Left hindlimb (tissue), 1 donor: Measurements from ENCODE around the gene PLCL2.
"Not testable (repeated sequence)": the region's sequence is repeated elsewhere in the genome, so short reads cannot be mapped to it uniquely, and the experiment has no call there.

Experiments used
- DNase-seq: peaks from one replicate; pipeline ENCODE4 v3.0.0-alpha.2; 2018

PLCL2 gene

GRCh38 chr3:16917980-16918682 lies 33.4 kb downstream of the PLCL2 start:
- no peak for DNase-seq

GRCh38 chr3:16918683-16919025 lies 33.9 kb downstream of the PLCL2 start:
- no peak for DNase-seq

- no peak for DNase-seq
Measured at GRCh38 chr3:16923112-16923511, 38.4 kb downstream of the PLCL2 start.

GRCh38 chr3:16927485-16927884 lies 42.7 kb downstream of the PLCL2 start:
- DNase-seq = no peak

- no peak for DNase-seq
Measured at GRCh38 chr3:16928386-16929132, 43.8 kb downstream of the PLCL2 start.

GRCh38 chr3:16929311-16929710 lies 44.6 kb downstream of the PLCL2 start:
- DNase-seq = no peak

- no peak for DNase-seq
Measured at GRCh38 chr3:16932877-16933276, 48.1 kb downstream of the PLCL2 start.

GRCh38 chr3:16935781-16936180 lies 51.0 kb downstream of the PLCL2 start:
- DNase-seq = no peak

GRCh38 chr3:16936233-16936632 lies 51.5 kb downstream of the PLCL2 start:
- DNase-seq = no peak

GRCh38 chr3:16936676-16937230 lies 52.0 kb downstream of the PLCL2 start:
- DNase-seq = no peak

- DNase-seq = no peak
Measured at GRCh38 chr3:16937326-16937845, 52.6 kb downstream of the PLCL2 start.

- no peak for DNase-seq
Measured at GRCh38 chr3:16940769-16941700, 56.3 kb downstream of the PLCL2 start.

- no peak for DNase-seq
Measured at GRCh38 chr3:16942955-16943354, 58.2 kb downstream of the PLCL2 start.

GRCh38 chr3:16943857-16944256 lies 59.1 kb downstream of the PLCL2 start:
- DNase-seq = no peak

- no peak for DNase-seq
Measured at GRCh38 chr3:16944356-16944755, 59.6 kb downstream of the PLCL2 start.

- no peak for DNase-seq
Measured at GRCh38 chr3:16945330-16945729, 60.6 kb downstream of the PLCL2 start.

GRCh38 chr3:16950282-16950681 lies 65.5 kb downstream of the PLCL2 start:
- DNase-seq = no peak

GRCh38 chr3:16950845-16951244 lies 66.1 kb downstream of the PLCL2 start:
- no peak for DNase-seq

GRCh38 chr3:16957852-16958251 lies 73.1 kb downstream of the PLCL2 start:
- not testable (repeated sequence) for DNase-seq

GRCh38 chr3:16960125-16960524 lies 75.4 kb downstream of the PLCL2 start:
- no peak for DNase-seq

GRCh38 chr3:16961621-16962205 lies 77.0 kb downstream of the PLCL2 start:
- no peak for DNase-seq

GRCh38 chr3:16975083-16975482 lies 90.3 kb downstream of the PLCL2 start:
- no peak for DNase-seq
